GM18861 (cell line): ENCODE data around the gene CPA5.

ENCODE experiments used
- ATAC-seq: cut with Tn5 transposase; IDR thresholded peaks from one replicate; pipeline ENCODE4 v1.9.1; 2021; ENCODE audit not compliant: unreplicated experiment

Gene CPA5

GRCh38 chr7:130332259-130333053, 12.2 kb upstream of the CPA5 start:
- ATAC-seq, result no peak

GRCh38 chr7:130333832-130334231, 10.8 kb upstream of the CPA5 start:
- ATAC-seq, result no peak

- no peak for ATAC-seq
Measured at GRCh38 chr7:130334274-130334673, 10.3 kb upstream of the CPA5 start.

- no peak for ATAC-seq
Measured at GRCh38 chr7:130337410-130337971, 7.1 kb upstream of the CPA5 start.

- no peak for ATAC-seq
Measured at GRCh38 chr7:130338233-130338632, 6.4 kb upstream of the CPA5 start.

GRCh38 chr7:130341882-130342281, 2.7 kb upstream of the CPA5 start:
- no peak for ATAC-seq

- ATAC-seq, result no peak
Measured at GRCh38 chr7:130342701-130343380, 1.8 kb upstream of the CPA5 start.

GRCh38 chr7:130345136-130345535, 520 bp downstream of the CPA5 start:
- no peak for ATAC-seq

GRCh38 chr7:130345725-130346124, 1.1 kb downstream of the CPA5 start:
- ATAC-seq, result no peak

- ATAC-seq, result no peak
Measured at GRCh38 chr7:130346177-130346905, 1.7 kb downstream of the CPA5 start.

GRCh38 chr7:130346941-130347340, 2.3 kb downstream of the CPA5 start:
- no peak for ATAC-seq

- ATAC-seq, result no peak
Measured at GRCh38 chr7:130349911-130350782, 5.5 kb downstream of the CPA5 start.

- no peak for ATAC-seq
Measured at GRCh38 chr7:130350945-130351790, 6.6 kb downstream of the CPA5 start.

- no peak for ATAC-seq
Measured at GRCh38 chr7:130351791-130352090, 7.1 kb downstream of the CPA5 start.

GRCh38 chr7:130352194-130353074, 7.8 kb downstream of the CPA5 start:
- no peak for ATAC-seq

- ATAC-seq, result no peak
Measured at GRCh38 chr7:130353196-130353595, 8.6 kb downstream of the CPA5 start.

GRCh38 chr7:130356121-130356875, 11.7 kb downstream of the CPA5 start:
- ATAC-seq, result no peak
